WTC11 (cell line): ENCODE results near the gene SPRY1.

Experiments
- CTCF ChIP-seq: fragments of 200-600 bp; IDR thresholded peaks from 2 replicates; pipeline ENCODE4 v1.8.0; 2022; ENCODE audit warnings: antibody characterized with exemption
- E2F4 ChIP-seq: sonication (generic); formaldehyde crosslinking; IDR thresholded peaks from 2 replicates; pipeline ENCODE4 v1.8.1; 2022; ENCODE audit warnings: low read depth, mild to moderate bottlenecking, moderate library complexity, missing genetic modification reagents, borderline replicate concordance
- FOXP1 ChIP-seq: sonication (generic); formaldehyde crosslinking; IDR thresholded peaks from 2 replicates; pipeline ENCODE4 v1.8.0; 2022; ENCODE audit warnings: missing genetic modification reagents, mild to moderate bottlenecking, moderate library complexity, borderline replicate concordance
- FOXP4 ChIP-seq: sonication (generic); formaldehyde crosslinking; IDR thresholded peaks from 2 replicates; pipeline ENCODE4 v1.8.0; 2022; ENCODE audit warnings: mild to moderate bottlenecking, missing genetic modification reagents
- MLX ChIP-seq: sonication (generic); formaldehyde crosslinking; IDR thresholded peaks from 2 replicates; pipeline ENCODE4 v1.8.1; 2023; ENCODE audit warnings: mild to moderate bottlenecking, missing genetic modification reagents, moderate library complexity
- NR1H2 ChIP-seq: sonication (generic); formaldehyde crosslinking; IDR thresholded peaks from 2 replicates; pipeline ENCODE4 v1.9.0; 2021; ENCODE audit warnings: mild to moderate bottlenecking, moderate library complexity, missing genetic modification reagents
- NR2C2 ChIP-seq: sonication (generic); formaldehyde crosslinking; IDR thresholded peaks from 2 replicates; pipeline ENCODE4 v1.8.0; 2022; ENCODE audit warnings: mild to moderate bottlenecking, missing genetic modification reagents
- NR3C1 ChIP-seq: sonication (generic); formaldehyde crosslinking; conservative IDR thresholded peaks from 2 replicates; pipeline ENCODE4 v1.8.1; 2023; ENCODE audit warnings: low read depth, mild to moderate bottlenecking, missing genetic modification reagents
- PRDM15 ChIP-seq: sonication (generic); formaldehyde crosslinking; IDR thresholded peaks from 2 replicates; pipeline ENCODE4 v1.8.0; 2022; ENCODE audit warnings: missing genetic modification reagents
- SMAD4 ChIP-seq: sonication (generic); formaldehyde crosslinking; IDR thresholded peaks from 2 replicates; pipeline ENCODE4 v1.8.0; 2022; ENCODE audit warnings: mild to moderate bottlenecking, missing genetic modification reagents
- ZNF281 ChIP-seq: sonication (generic); formaldehyde crosslinking; IDR thresholded peaks from 2 replicates; pipeline ENCODE4 v1.8.0; 2023; ENCODE audit warnings: mild to moderate bottlenecking, missing genetic modification reagents
- ZNF416 ChIP-seq: fragments of 250-450 bp; sonication (Bioruptor Pico); IDR thresholded peaks from 2 replicates; pipeline ENCODE4 v1.9.0; 2021; ENCODE audit warnings: mild to moderate bottlenecking, inconsistent platforms

GRCh38 chr4:123402121-123402465, 5.5 kb downstream of the SPRY1 start:
- TF ChIP-seq ZNF416 (no peak), CTCF (no peak), NR1H2 (no peak), SMAD4 (CRISPR knock-in tag) (no peak), FOXP4 (no peak), NR2C2 (CRISPR knock-in tag) (no peak), FOXP1 (CRISPR knock-in tag) (no peak), NR3C1 (no peak), ZNF281 (CRISPR knock-in tag) (no peak), E2F4 (CRISPR knock-in tag) (no peak), PRDM15 (CRISPR knock-in tag) (no peak), MLX (CRISPR knock-in tag) (no peak)
